ENCODE data around the gene MKI67. TPM values are rescaled to one million over a fixed set of nuclear protein-coding genes. Genes with fewer than 3 reads are reported as not detected.
A peak's percentile ranks its signal among the peaks of the same experiment; 100 is the strongest.

The MKI67 gene
- total and polyA plus RNA-seq, 2 of the 13 experiments (the other 11 are each of a cell fraction or from before 2014, with no cell fraction given) = 6.7 to 22.9 TPM

- TF ChIP-seq PAXIP1 (CRISPR knock-in tag; conservative IDR thresholded peaks at IDR 0.05) = peak; percentile 93
- no peak for TF ChIP-seq SYNCRIP (IDR thresholded peaks at IDR 0.05; ENCODE audit: insufficient read depth, low read depth, low read length)
- no peak for TF ChIP-seq ZNF446 (CRISPR knock-in tag; IDR thresholded peaks at IDR 0.05)
- peak; percentile 84; the same call in 1 of the 2 replicates for TF ChIP-seq ZNF441 (CRISPR knock-in tag; IDR thresholded peaks at IDR 0.05; ENCODE audit: borderline replicate concordance)
- TF ChIP-seq AKNA (CRISPR knock-in tag; IDR thresholded peaks at IDR 0.05; ENCODE audit: borderline replicate concordance) = no peak
- TF ChIP-seq ATF4 (CRISPR knock-in tag; IDR thresholded peaks at IDR 0.05) = peak in 1 of 2 experiments; percentile 86; a peak in 2 of 4 replicates
- TF ChIP-seq FOXO1 (CRISPR knock-in tag; IDR thresholded peaks at IDR 0.05) = peak; percentile 71
- no peak for TF ChIP-seq SNAPC2 (CRISPR knock-in tag; IDR thresholded peaks at IDR 0.05)
- no peak for TF ChIP-seq EED (CRISPR knock-in tag; IDR thresholded peaks at IDR 0.05)
- TF ChIP-seq MEF2D (CRISPR knock-in tag; IDR thresholded peaks at IDR 0.05) = peak; percentile 80; the same call in 1 of the 2 replicates
- TF ChIP-seq SRF (IDR thresholded peaks at IDR 0.05; ENCODE audit: low read depth, low read length) = no peak
- peak; percentile 41; the same call in 1 of the 2 replicates for TF ChIP-seq MAX (IDR thresholded peaks at IDR 0.05)
- TF ChIP-seq ZNF513 (CRISPR knock-in tag; conservative IDR thresholded peaks at IDR 0.05) = no peak
- TF ChIP-seq ZNF468 (CRISPR knock-in tag; IDR thresholded peaks at IDR 0.05) = no peak
- no peak for TF ChIP-seq DNMT3B (CRISPR knock-in tag; conservative IDR thresholded peaks at IDR 0.05)
- no peak for TF ChIP-seq FOXP1 (IDR thresholded peaks at IDR 0.05)
- TF ChIP-seq FOXP1 (CRISPR knock-in tag; IDR thresholded peaks at IDR 0.05) = peak; percentile 67
- no peak for TF ChIP-seq ZFP82 (CRISPR knock-in tag; IDR thresholded peaks at IDR 0.05; ENCODE audit: borderline replicate concordance)
- no peak for TF ChIP-seq TP53 (CRISPR knock-in tag; conservative IDR thresholded peaks at IDR 0.05)
These were observed 31.0 kb upstream of the MKI67 start (continued) for GRCh38 chr10:128156999-128157755.
